ENCODE measurements around the gene YIF1A.
"Not testable (repeated sequence)": the region's sequence is repeated elsewhere in the genome, so short reads cannot be mapped to it uniquely, and the experiment has no call there.

GRCh38 chr11:66320748-66321147, 31.8 kb upstream of the YIF1A start:
- not testable (repeated sequence) for TF ChIP-seq CTCF, POLR2AphosphoS5 (IDR thresholded peaks at IDR 0.05)

All from stomach (tissue), 4 donors.